Calu3 (cell line): ENCODE results near the gene MYL6. TPM values are rescaled to one million over a fixed set of nuclear protein-coding genes. Genes with fewer than 3 reads are reported as not detected.

Experiments
- BruUV-seq: library from RNA; stranded (reverse); fragments of 400-500 nt; replicated peaks from 2 replicates; lab custom pipeline; 2021; lab: Mats Ljungman, UMichigan
- CTCF ChIA-PET: fragments of 300-600 bp; sonication (Branson Sonifier 250); formaldehyde crosslinking; loops from one replicate; lab custom pipeline; 2022; ENCODE audit warnings: antibody characterized with exemption; lab: Charles Lee
- DNase-seq: peaks from one replicate; pipeline ENCODE4 v3.0.0; 2022
- H3K27ac Mint-ChIP-seq: one replicate; pipeline ENCODE4 v1.8.0; 2022; ENCODE audit warnings: mixed read lengths; ENCODE audit not compliant: unreplicated experiment
- H3K27me3 Mint-ChIP-seq: one replicate; pipeline ENCODE4 v1.8.0; 2022; ENCODE audit warnings: mixed read lengths; ENCODE audit not compliant: unreplicated experiment
- H3K36me3 Mint-ChIP-seq: one replicate; pipeline ENCODE4 v1.8.0; 2022; ENCODE audit warnings: mild to moderate bottlenecking, moderate library complexity, mixed read lengths; ENCODE audit not compliant: insufficient read depth, unreplicated experiment
- H3K4me1 Mint-ChIP-seq: one replicate; pipeline ENCODE4 v1.8.0; 2022; ENCODE audit warnings: mild to moderate bottlenecking, low read depth, mixed read lengths; ENCODE audit not compliant: unreplicated experiment
- H3K4me3 Mint-ChIP-seq: one replicate; pipeline ENCODE4 v1.8.0; 2022; ENCODE audit warnings: mild to moderate bottlenecking, low read depth, moderate library complexity, mixed read lengths; ENCODE audit not compliant: unreplicated experiment
- H3K9me3 Mint-ChIP-seq: one replicate; pipeline ENCODE4 v1.8.0; 2022; ENCODE audit warnings: low read depth, mixed read lengths; ENCODE audit not compliant: unreplicated experiment
- intact Hi-C: fragments of 100-400 bp; cut with micrococcal nuclease; formaldehyde crosslinking; loops from one replicate; pipeline ENCODE4 v1.10.0; 2022; ENCODE audit not compliant: unreplicated experiment
- total RNA-seq: library from RNA; stranded (reverse); gene quantifications from 2 replicates; pipeline ENCODE4 v1.2.3, GENCODE V29; 2022
- TF ChIP-seq, protein P1 (sequence below): fragments of 200-600 bp; IDR thresholded peaks from one replicate; pipeline ENCODE4 v1.8.0; 2022; ENCODE audit warnings: antibody characterized with exemption; ENCODE audit not compliant: unreplicated experiment

Gene MYL6
- total RNA-seq, 1 experiment from 2014 or later = 1,130 TPM

DNA sequence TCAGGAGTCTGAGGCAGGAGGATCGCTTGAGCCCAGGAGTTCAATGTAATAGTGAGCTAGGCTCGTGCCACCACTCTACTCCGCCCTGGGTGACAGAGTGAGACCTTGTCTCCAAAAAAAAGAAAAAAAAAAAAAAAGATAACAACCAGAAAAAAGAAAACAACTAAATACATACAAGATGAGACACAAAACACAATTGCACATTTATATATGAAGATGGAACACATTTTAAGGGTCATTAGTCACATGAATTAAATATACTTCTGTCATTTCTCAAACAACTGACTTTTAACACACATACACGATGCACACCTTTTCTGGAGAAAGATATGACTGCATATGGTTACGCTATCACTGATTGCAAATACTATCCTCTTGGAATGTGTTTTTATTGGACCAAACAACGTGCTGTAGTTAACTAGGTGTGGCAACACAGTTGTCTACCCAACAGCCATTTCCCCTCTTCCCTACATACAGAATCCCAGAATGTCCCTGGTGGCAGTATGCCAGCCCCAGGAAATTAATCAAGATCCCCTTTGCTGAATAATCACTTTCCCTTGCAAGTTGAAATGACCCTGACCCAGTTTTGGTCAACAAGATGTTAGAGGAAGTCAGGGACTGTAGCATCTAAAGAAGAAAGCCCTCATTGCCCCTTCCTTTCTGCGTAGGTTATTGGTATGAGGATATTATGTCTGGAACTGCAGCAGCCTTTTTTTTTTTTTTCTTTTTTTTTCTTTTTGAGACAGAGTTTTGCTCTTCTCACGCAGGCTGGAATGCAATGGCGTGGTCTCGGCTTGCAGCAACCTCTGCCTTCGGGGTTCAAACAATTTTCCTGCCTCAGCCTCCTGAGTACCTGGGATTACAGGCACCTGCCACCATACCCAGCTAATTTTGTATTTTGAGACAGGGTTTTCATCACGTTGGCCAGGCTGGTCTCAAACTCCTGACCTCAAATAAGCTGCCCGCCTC, 11.4 kb upstream of the MYL6 start:
- peaks cover 36% of the 10 kb centered on the region for H3K36me3 Mint-ChIP-seq
- TF ChIP-seq, protein P1, sequence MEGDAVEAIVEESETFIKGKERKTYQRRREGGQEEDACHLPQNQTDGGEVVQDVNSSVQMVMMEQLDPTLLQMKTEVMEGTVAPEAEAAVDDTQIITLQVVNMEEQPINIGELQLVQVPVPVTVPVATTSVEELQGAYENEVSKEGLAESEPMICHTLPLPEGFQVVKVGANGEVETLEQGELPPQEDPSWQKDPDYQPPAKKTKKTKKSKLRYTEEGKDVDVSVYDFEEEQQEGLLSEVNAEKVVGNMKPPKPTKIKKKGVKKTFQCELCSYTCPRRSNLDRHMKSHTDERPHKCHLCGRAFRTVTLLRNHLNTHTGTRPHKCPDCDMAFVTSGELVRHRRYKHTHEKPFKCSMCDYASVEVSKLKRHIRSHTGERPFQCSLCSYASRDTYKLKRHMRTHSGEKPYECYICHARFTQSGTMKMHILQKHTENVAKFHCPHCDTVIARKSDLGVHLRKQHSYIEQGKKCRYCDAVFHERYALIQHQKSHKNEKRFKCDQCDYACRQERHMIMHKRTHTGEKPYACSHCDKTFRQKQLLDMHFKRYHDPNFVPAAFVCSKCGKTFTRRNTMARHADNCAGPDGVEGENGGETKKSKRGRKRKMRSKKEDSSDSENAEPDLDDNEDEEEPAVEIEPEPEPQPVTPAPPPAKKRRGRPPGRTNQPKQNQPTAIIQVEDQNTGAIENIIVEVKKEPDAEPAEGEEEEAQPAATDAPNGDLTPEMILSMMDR = no peak
- no TSS peak for BruUV-seq
- no peaks in the 10 kb centered on the region for H3K9me3 Mint-ChIP-seq
- DNase-seq = no peak
- CTCF ChIA-PET = no interaction called here
- no peak overlapping the region for H3K4me3 Mint-ChIP-seq
- H3K27me3 Mint-ChIP-seq = no peaks in the 10 kb centered on the region
- peaks cover 14% of the 10 kb centered on the region for H3K4me1 Mint-ChIP-seq
- H3K27ac Mint-ChIP-seq = no peak overlapping the region
- intact Hi-C loops = no loop called here

DNA sequence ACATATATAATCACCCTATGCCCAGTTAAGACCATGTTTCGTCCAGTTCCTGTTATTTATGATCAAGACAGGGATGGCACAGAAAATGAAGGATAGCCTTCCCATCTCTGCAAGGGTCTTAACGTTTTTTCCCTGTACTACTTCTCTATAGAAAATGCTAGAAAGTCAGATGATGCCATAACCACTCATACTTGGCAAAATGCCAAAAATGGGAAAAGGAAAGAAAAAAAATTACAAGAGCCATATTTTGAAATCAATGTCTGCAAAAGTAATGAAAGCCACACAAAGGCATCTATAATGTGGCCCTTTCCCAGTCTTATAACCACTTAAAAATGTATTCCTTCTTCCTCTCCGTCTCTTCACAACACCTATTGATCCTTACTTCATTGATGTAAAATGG, 7.6 kb upstream of the MYL6 start:
- CTCF ChIA-PET = interaction anchor here (2.2 kb wide), 1 partner anchor 39 kb away, joined by 11 read pairs; the partner anchor contains the start of gene SMARCC2
- BruUV-seq = no TSS peak
- Mint-ChIP-seq H3K36me3 (peaks cover 38% of the 10 kb centered on the region), H3K4me1 (peaks cover 14% of the 10 kb centered on the region), H3K4me3 (no peak overlapping the region), H3K9me3 (no peaks in the 10 kb centered on the region), H3K27me3 (no peaks in the 10 kb centered on the region), H3K27ac (peak overlapping the region; percentile 2)
- intact Hi-C loops = no loop called here
- DNase-seq = no peak
- TF ChIP-seq, protein P1 = no peak

DNA sequence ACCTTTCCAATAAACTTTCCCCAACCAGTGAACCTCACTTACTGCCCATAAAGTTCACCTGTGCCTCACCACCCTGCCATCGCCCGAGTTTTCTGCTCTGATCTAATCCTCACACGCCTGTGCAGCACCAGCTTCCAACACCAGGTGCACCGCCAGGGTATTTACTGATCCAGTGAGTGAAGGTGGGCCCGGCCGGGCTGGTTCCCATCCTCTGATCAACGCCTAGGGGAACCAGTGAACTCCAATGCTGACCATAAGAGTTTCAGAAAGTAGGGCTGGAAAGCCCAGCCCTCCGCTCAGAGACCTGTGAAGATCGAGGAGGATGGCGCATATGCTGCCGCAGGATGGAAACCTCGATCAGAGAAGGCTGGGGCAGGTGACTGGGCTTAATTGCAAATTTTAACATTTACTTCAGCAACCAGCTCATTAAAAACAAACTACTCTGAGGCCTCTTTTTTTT, 6.5 kb upstream of the MYL6 start:
- Mint-ChIP-seq H3K36me3 (peaks cover 39% of the 10 kb centered on the region), H3K9me3 (no peaks in the 10 kb centered on the region), H3K27me3 (no peaks in the 10 kb centered on the region), H3K4me3 (peak overlapping the region; percentile 73), H3K4me1 (peaks cover 14% of the 10 kb centered on the region), H3K27ac (peak overlapping the region; percentile 78)
- TSS peak; percentile 70 for BruUV-seq
- DNase-seq = peak; percentile 84
- CTCF ChIA-PET = interaction anchor here (0.8 to 2.2 kb wide), 5 partner anchors 23 to 38 kb away, joined by 3 to 11 read pairs (median 4); partner anchors contain the start of genes ESYT1, SMARCC2 and ZC3H10
- intact Hi-C loops = no loop called here
- TF ChIP-seq, protein P1 = peak; percentile 69

DNA sequence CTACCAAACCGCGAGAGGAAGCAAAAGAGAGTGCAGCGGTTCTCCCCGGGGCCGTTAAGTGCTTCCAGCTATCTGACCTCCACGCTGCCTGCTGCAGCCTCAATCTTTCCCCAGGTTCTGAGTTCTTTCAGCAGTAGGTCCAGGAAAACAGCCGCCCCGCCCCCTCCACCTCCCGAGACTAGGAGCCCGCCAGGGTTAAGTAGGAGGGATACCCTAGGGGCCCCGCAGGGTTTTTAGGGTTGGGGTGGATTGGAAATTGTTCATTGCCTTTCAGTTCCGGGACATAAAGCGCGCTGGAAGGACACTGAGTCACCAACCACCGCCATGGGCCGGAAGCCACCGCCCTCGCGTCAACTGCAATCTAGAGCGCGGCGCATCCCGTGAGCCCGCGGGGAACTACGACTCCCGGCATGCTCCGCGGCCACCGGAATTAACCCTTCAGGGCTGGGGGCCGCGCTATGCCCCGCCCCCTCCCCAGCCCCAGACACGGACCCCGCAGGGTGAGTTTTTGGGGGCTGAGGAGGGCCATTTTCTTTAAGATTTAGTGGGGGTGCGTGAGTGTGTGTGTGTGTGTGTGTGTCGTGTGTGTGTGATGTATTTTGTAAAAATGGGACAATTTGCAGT, 5.9 kb upstream of the MYL6 start, which contains the start of gene MYL6B:
Gene MYL6B (plus strand): TSS at position 456 of the 624 bp plus-strand sequence. CDS start 1,332 bp downstream, outside the sequence.
- peak; percentile 95 for DNase-seq
- H3K27me3 Mint-ChIP-seq = no peaks in the 10 kb centered on the region
- peaks cover 14% of the 10 kb centered on the region for H3K4me1 Mint-ChIP-seq
- intact Hi-C loops = no loop called here
- H3K36me3 Mint-ChIP-seq = peaks cover 45% of the 10 kb centered on the region
- CTCF ChIA-PET = interaction anchor here (0.8 to 2.2 kb wide), 5 partner anchors 23 to 37 kb away, joined by 3 to 11 read pairs (median 4); partner anchors contain the start of genes ESYT1, SMARCC2 and ZC3H10
- H3K27ac Mint-ChIP-seq = peak within 1 kb of the TSS; percentile 78
- H3K4me3 Mint-ChIP-seq = peak within 1 kb of the TSS; percentile 73
- H3K9me3 Mint-ChIP-seq = no peaks in the 10 kb centered on the region
- BruUV-seq = no TSS peak
- TF ChIP-seq, protein P1 = no peak
